ENCODE measurements around the gene GNA12.
"Not testable (repeated sequence)": the region's sequence is repeated elsewhere in the genome, so short reads cannot be mapped to it uniquely, and the experiment has no call there.

The GNA12 gene

GRCh38 chr7:2681929-2682799 is 161.9 kb downstream of the GNA12 start:
- Histone ChIP-seq H4K20me1 (0 out of 2 replicates have a peak, but pooled peaks cover under 1% of the 10 kb centered on the region), H3K4me2 (no peak overlapping the region), H3K9ac (no peak overlapping the region), H3K4me3 (no peak overlapping the region), H3K4me1 (peaks cover 22% of the 10 kb centered on the region), H3K27ac (no peak overlapping the region), H3K27me3 (peaks cover 19% of the 10 kb centered on the region), H3K36me3 (no peaks in the 10 kb centered on the region), H3K9me3 (no peaks in the 10 kb centered on the region)
- no peak for TF ChIP-seq Cebpa-rat (IDR thresholded peaks at IDR 0.05)

- TF ChIP-seq Cebpa-rat (IDR thresholded peaks at IDR 0.05), result no peak
- peak overlapping the region; percentile 78 for H3K4me2 ChIP-seq
Observed at GRCh38 chr7:2680792-2681490, 163.2 kb downstream of the GNA12 start.

GRCh38 chr7:2680256-2680655 is 163.9 kb downstream of the GNA12 start:
- H3K9me3 ChIP-seq, result peaks cover 4% of the 10 kb centered on the region; the same call in 1 of the 2 replicates
- H3K36me3 ChIP-seq, result no peaks in the 10 kb centered on the region
- H3K4me3 ChIP-seq, result no peak overlapping the region
- TF ChIP-seq Cebpa-rat (IDR thresholded peaks at IDR 0.05), result no peak
- H3K27me3 ChIP-seq, result 0 out of 2 replicates have a peak, but pooled peaks cover 4% of the 10 kb centered on the region
- no peak overlapping the region for H3K9ac ChIP-seq
- H3K4me1 ChIP-seq, result peaks cover 20% of the 10 kb centered on the region
- H4K20me1 ChIP-seq, result no peaks in the 10 kb centered on the region
- no peak overlapping the region for H3K27ac ChIP-seq
- peak overlapping the region; percentile 78 for H3K4me2 ChIP-seq

More at GRCh38 chr7:2680792-2681490, 163.2 kb downstream of the GNA12 start:
- Histone ChIP-seq H3K27me3 (peaks cover 6% of the 10 kb centered on the region; the same call in 1 of the 2 replicates), H4K20me1 (no peaks in the 10 kb centered on the region), H3K9ac (no peak overlapping the region), H3K36me3 (no peaks in the 10 kb centered on the region), H3K4me1 (peaks cover 20% of the 10 kb centered on the region), H3K9me3 (no peaks in the 10 kb centered on the region), H3K4me3 (no peak overlapping the region), H3K27ac (no peak overlapping the region)

GRCh38 chr7:2679135-2680127 is 164.7 kb downstream of the GNA12 start:
- H3K9ac ChIP-seq, H3K27ac ChIP-seq, H3K27me3 ChIP-seq, H3K36me3 ChIP-seq, H4K20me1 ChIP-seq, H3K4me3 ChIP-seq, H3K9me3 ChIP-seq: not testable (repeated sequence)
- Histone ChIP-seq H3K4me1 (peaks cover 20% of the 10 kb centered on the region), H3K4me2 (peak overlapping the region; percentile 78)

- peaks cover 11% of the 10 kb centered on the region for H3K9me3 ChIP-seq
- H3K36me3 ChIP-seq, H3K4me3 ChIP-seq, H3K9ac ChIP-seq, H3K27ac ChIP-seq, H4K20me1 ChIP-seq, H3K4me2 ChIP-seq, H3K27me3 ChIP-seq: not testable (repeated sequence)
- peaks cover 20% of the 10 kb centered on the region for H3K4me1 ChIP-seq
Observed at GRCh38 chr7:2678454-2678853, 165.7 kb downstream of the GNA12 start.

Data from BLaER1 (cell line).